HUES48 (cell line): ENCODE data around the gene EYS.

Experiments used
- H3K27ac ChIP-seq: one replicate; pipeline ENCODE4 v1.7.0; 2013; ENCODE audit warnings: low read depth, low read length, inconsistent platforms
- H3K27me3 ChIP-seq: 2 replicates; pipeline ENCODE4 v1.6.1; 2013; ENCODE audit warnings: mild to moderate bottlenecking, low read length; ENCODE audit not compliant: control insufficient read depth, insufficient read depth
- H3K36me3 ChIP-seq: 2 replicates; pipeline ENCODE4 v1.6.1; 2013; ENCODE audit warnings: low read length; ENCODE audit not compliant: control insufficient read depth, insufficient read depth
- H3K4me1 ChIP-seq: 2 replicates; pipeline ENCODE4 v1.6.1; 2013; ENCODE audit warnings: mild to moderate bottlenecking, low read length; ENCODE audit not compliant: control insufficient read depth, insufficient read depth
- H3K4me3 ChIP-seq: 2 replicates; pipeline ENCODE4 v1.5.1; 2013; ENCODE audit warnings: mild to moderate bottlenecking, low read depth, low read length
- H3K9ac ChIP-seq: 2 replicates; pipeline ENCODE4 v1.6.1; 2013; ENCODE audit warnings: mild to moderate bottlenecking, low read depth, low read length, moderate library complexity
- H3K9me3 ChIP-seq: 2 replicates; pipeline ENCODE4 v1.6.1; 2013; ENCODE audit warnings: low read length; ENCODE audit not compliant: control insufficient read depth, insufficient read depth

Gene EYS

GRCh38 chr6:65231616-65232015 lies 475.4 kb downstream of the EYS start:
- no peak overlapping the region for H3K27ac ChIP-seq
- H3K4me1 ChIP-seq, result no peaks in the 10 kb centered on the region
- no peak overlapping the region for H3K4me3 ChIP-seq
- no peaks in the 10 kb centered on the region for H3K27me3 ChIP-seq
- no peaks in the 10 kb centered on the region for H3K36me3 ChIP-seq
- H3K9ac ChIP-seq, result no peak overlapping the region
- H3K9me3 ChIP-seq, result no peaks in the 10 kb centered on the region

- Histone ChIP-seq H3K4me3 (no peak overlapping the region), H3K36me3 (no peaks in the 10 kb centered on the region), H3K9ac (no peak overlapping the region), H3K4me1 (no peaks in the 10 kb centered on the region), H3K27me3 (no peaks in the 10 kb centered on the region), H3K27ac (no peak overlapping the region), H3K9me3 (no peaks in the 10 kb centered on the region)
Measured at GRCh38 chr6:65229825-65230224, 477.2 kb downstream of the EYS start.

- peaks cover 11% of the 10 kb centered on the region; the same call in 1 of the 2 replicates for H3K9me3 ChIP-seq
- no peak overlapping the region for H3K4me3 ChIP-seq
- H3K27me3 ChIP-seq, result no peaks in the 10 kb centered on the region
- H3K36me3 ChIP-seq, result no peaks in the 10 kb centered on the region
- H3K27ac ChIP-seq, result no peak overlapping the region
- no peak overlapping the region for H3K9ac ChIP-seq
- no peaks in the 10 kb centered on the region for H3K4me1 ChIP-seq
Measured at GRCh38 chr6:65221153-65221552, 485.9 kb downstream of the EYS start.

- no peaks in the 10 kb centered on the region for H3K4me1 ChIP-seq
- H3K36me3 ChIP-seq, result no peaks in the 10 kb centered on the region
- H3K9ac ChIP-seq, result no peak overlapping the region
- no peak overlapping the region for H3K4me3 ChIP-seq
- H3K9me3 ChIP-seq, result no peaks in the 10 kb centered on the region
- no peaks in the 10 kb centered on the region for H3K27me3 ChIP-seq
- no peak overlapping the region for H3K27ac ChIP-seq
Measured at GRCh38 chr6:65202738-65203137, 504.3 kb downstream of the EYS start.

GRCh38 chr6:65199683-65200082 lies 507.3 kb downstream of the EYS start:
- Histone ChIP-seq H3K36me3 (no peaks in the 10 kb centered on the region), H3K27ac (no peak overlapping the region), H3K27me3 (no peaks in the 10 kb centered on the region), H3K9ac (no peak overlapping the region), H3K4me1 (no peaks in the 10 kb centered on the region), H3K9me3 (no peaks in the 10 kb centered on the region), H3K4me3 (no peak overlapping the region)

- no peak overlapping the region for H3K9ac ChIP-seq
- H3K9me3 ChIP-seq, result no peaks in the 10 kb centered on the region
- no peaks in the 10 kb centered on the region for H3K27me3 ChIP-seq
- no peak overlapping the region for H3K4me3 ChIP-seq
- H3K4me1 ChIP-seq, result no peaks in the 10 kb centered on the region
- H3K36me3 ChIP-seq, result no peaks in the 10 kb centered on the region
- H3K27ac ChIP-seq, result no peak overlapping the region
Measured at GRCh38 chr6:65199121-65199520, 507.9 kb downstream of the EYS start.

- Histone ChIP-seq H3K4me1 (peaks cover 18% of the 10 kb centered on the region), H3K27ac (peak overlapping the region; percentile 59), H3K27me3 (no peaks in the 10 kb centered on the region), H3K36me3 (no peaks in the 10 kb centered on the region), H3K9me3 (no peaks in the 10 kb centered on the region), H3K9ac (no peak overlapping the region), H3K4me3 (no peak overlapping the region)
Measured at GRCh38 chr6:65191471-65191870, 515.6 kb downstream of the EYS start.

GRCh38 chr6:65189236-65189881 lies 517.7 kb downstream of the EYS start:
- H3K9me3 ChIP-seq, result no peaks in the 10 kb centered on the region
- no peaks in the 10 kb centered on the region for H3K36me3 ChIP-seq
- no peak overlapping the region for H3K4me3 ChIP-seq
- H3K4me1 ChIP-seq, result peaks cover 18% of the 10 kb centered on the region
- no peaks in the 10 kb centered on the region for H3K27me3 ChIP-seq
- H3K9ac ChIP-seq, result no peak overlapping the region
- no peak overlapping the region for H3K27ac ChIP-seq

- peaks cover 15% of the 10 kb centered on the region for H3K4me1 ChIP-seq
- H3K36me3 ChIP-seq, result no peaks in the 10 kb centered on the region
- no peaks in the 10 kb centered on the region for H3K9me3 ChIP-seq
- no peaks in the 10 kb centered on the region for H3K27me3 ChIP-seq
- H3K9ac ChIP-seq, result no peak overlapping the region
- H3K4me3 ChIP-seq, result no peak overlapping the region
- no peak overlapping the region for H3K27ac ChIP-seq
Measured at GRCh38 chr6:65186826-65187225, 520.2 kb downstream of the EYS start.

GRCh38 chr6:65182681-65183080 lies 524.3 kb downstream of the EYS start:
- no peaks in the 10 kb centered on the region for H3K27me3 ChIP-seq
- H3K9ac ChIP-seq, result no peak overlapping the region
- H3K9me3 ChIP-seq, result no peaks in the 10 kb centered on the region

GRCh38 chr6:65170273-65170672 lies 536.8 kb downstream of the EYS start:
- no peak overlapping the region for H3K9ac ChIP-seq
- no peaks in the 10 kb centered on the region for H3K36me3 ChIP-seq
- H3K9me3 ChIP-seq, result no peaks in the 10 kb centered on the region
- no peak overlapping the region for H3K4me3 ChIP-seq
- H3K4me1 ChIP-seq, result no peaks in the 10 kb centered on the region
- no peak overlapping the region for H3K27ac ChIP-seq
- H3K27me3 ChIP-seq, result no peaks in the 10 kb centered on the region

More at GRCh38 chr6:65182681-65183080, 524.3 kb downstream of the EYS start:
- Histone ChIP-seq H3K4me1 (no peaks in the 10 kb centered on the region), H3K36me3 (no peaks in the 10 kb centered on the region), H3K4me3 (no peak overlapping the region), H3K27ac (no peak overlapping the region)
